HepG2 (cell line): ENCODE results near the gene ASTN2.

Experiments used
- CEBPG ChIP-seq: IDR thresholded peaks from 2 replicates; pipeline ENCODE4 v1.6.1; 2016
- DNMT1 ChIP-seq: sonication (generic); formaldehyde crosslinking; IDR thresholded peaks from 2 replicates; pipeline ENCODE4 v1.5.1; 2020; ENCODE audit warnings: mild to moderate bottlenecking, missing genetic modification reagents
- JUND ChIP-seq: sonication (generic); formaldehyde crosslinking; IDR thresholded peaks from 2 replicates; pipeline ENCODE4 v1.8.0; 2022; ENCODE audit warnings: mild to moderate bottlenecking, missing genetic modification reagents
- NFYB ChIP-seq: sonication (generic); formaldehyde crosslinking; IDR thresholded peaks from 2 replicates; pipeline ENCODE4 v1.4.0; 2020; ENCODE audit warnings: missing genetic modification reagents
- PAF1 ChIP-seq: IDR thresholded peaks from 2 replicates; pipeline ENCODE4 v1.6.1; 2016; ENCODE audit warnings: missing genetic modification reagents, missing compliant biosample characterization
- SIN3A ChIP-seq: IDR thresholded peaks from 2 replicates; pipeline ENCODE4 v1.6.1; 2011; ENCODE audit warnings: low read depth, mild to moderate bottlenecking, control low read depth, low read length, borderline replicate concordance
- THRA ChIP-seq: sonication (generic); formaldehyde crosslinking; IDR thresholded peaks from 2 replicates; pipeline ENCODE4 v1.4.0; 2020; ENCODE audit warnings: missing genetic modification reagents, borderline replicate concordance
- ZNF263 ChIP-seq: sonication (generic); formaldehyde crosslinking; IDR thresholded peaks from 2 replicates; pipeline ENCODE4 v1.4.0; 2020; ENCODE audit warnings: missing genetic modification reagents
- TF ChIP-seq, protein P1 (sequence below): sonication (generic); formaldehyde crosslinking; IDR thresholded peaks from 2 replicates; pipeline ENCODE4 v1.5.0; 2020; ENCODE audit warnings: mild to moderate bottlenecking, missing genetic modification reagents, moderate library complexity

GRCh38 chr9:116497095-116497890 lies 917.6 kb downstream of the ASTN2 start:
- no peak for TF ChIP-seq NFYB (CRISPR knock-in tag)
- TF ChIP-seq JUND (CRISPR knock-in tag), result no peak
- no peak for TF ChIP-seq SIN3A
- TF ChIP-seq CEBPG (CRISPR knock-in tag), result no peak
- TF ChIP-seq, protein P1, sequence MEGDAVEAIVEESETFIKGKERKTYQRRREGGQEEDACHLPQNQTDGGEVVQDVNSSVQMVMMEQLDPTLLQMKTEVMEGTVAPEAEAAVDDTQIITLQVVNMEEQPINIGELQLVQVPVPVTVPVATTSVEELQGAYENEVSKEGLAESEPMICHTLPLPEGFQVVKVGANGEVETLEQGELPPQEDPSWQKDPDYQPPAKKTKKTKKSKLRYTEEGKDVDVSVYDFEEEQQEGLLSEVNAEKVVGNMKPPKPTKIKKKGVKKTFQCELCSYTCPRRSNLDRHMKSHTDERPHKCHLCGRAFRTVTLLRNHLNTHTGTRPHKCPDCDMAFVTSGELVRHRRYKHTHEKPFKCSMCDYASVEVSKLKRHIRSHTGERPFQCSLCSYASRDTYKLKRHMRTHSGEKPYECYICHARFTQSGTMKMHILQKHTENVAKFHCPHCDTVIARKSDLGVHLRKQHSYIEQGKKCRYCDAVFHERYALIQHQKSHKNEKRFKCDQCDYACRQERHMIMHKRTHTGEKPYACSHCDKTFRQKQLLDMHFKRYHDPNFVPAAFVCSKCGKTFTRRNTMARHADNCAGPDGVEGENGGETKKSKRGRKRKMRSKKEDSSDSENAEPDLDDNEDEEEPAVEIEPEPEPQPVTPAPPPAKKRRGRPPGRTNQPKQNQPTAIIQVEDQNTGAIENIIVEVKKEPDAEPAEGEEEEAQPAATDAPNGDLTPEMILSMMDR (CRISPR knock-in tag), result no peak
- TF ChIP-seq DNMT1, result no peak
- no peak for TF ChIP-seq THRA (CRISPR knock-in tag)
- no peak for TF ChIP-seq PAF1 (CRISPR knock-in tag)
- no peak for TF ChIP-seq ZNF263 (CRISPR knock-in tag)
